Stimulated activated CD8-positive, alpha-beta memory T cell treated with anti-CD3 and anti-CD28 coated beads, Interleukin-7, amount 100 ng/mL, for 1 hour (primary cell): Measurements from ENCODE around the gene OR10AG1.

Experiments used
- DNase-seq, 2 donors: peaks; one replicate each; pipeline ENCODE4 v3.0.0-alpha.2; 2020; ENCODE audit warnings: low read depth in 2 of 2

Gene OR10AG1

GRCh38 chr11:55969845-55970244 lies at the start of gene OR10AG1:
OR10AG1 (minus strand) TSS chr11:55969945; CDS start chr11:55969907, 38 bp downstream.
- no peak for DNase-seq

- DNase-seq, result no peak
Measured at GRCh38 chr11:56013805-56014204, 44.1 kb upstream of the OR10AG1 start.

GRCh38 chr11:56010716-56011115 lies 41.0 kb upstream of the OR10AG1 start:
- no peak for DNase-seq

- no peak for DNase-seq
Measured at GRCh38 chr11:55994525-55994924, 24.8 kb upstream of the OR10AG1 start, which contains the start of gene OR5F1. OR5F1 (minus strand) TSS chr11:55994625; CDS start chr11:55994625, 0 bp downstream.

GRCh38 chr11:55970935-55971334 lies 1.2 kb upstream of the OR10AG1 start:
- DNase-seq, result no peak

GRCh38 chr11:55967914-55968313 lies 1.8 kb downstream of the OR10AG1 start:
- DNase-seq, result no peak

- DNase-seq, result no peak
Measured at GRCh38 chr11:55966391-55966790, 3.4 kb downstream of the OR10AG1 start.

- DNase-seq, result no peak
Measured at GRCh38 chr11:55956521-55956920, 13.2 kb downstream of the OR10AG1 start.

- DNase-seq, result no peak
Measured at GRCh38 chr11:55949330-55949729, 20.4 kb downstream of the OR10AG1 start.

- DNase-seq, result no peak
Measured at GRCh38 chr11:55942785-55943392, 26.9 kb downstream of the OR10AG1 start.

GRCh38 chr11:55936300-55936699 lies 33.4 kb downstream of the OR10AG1 start, which contains the start of gene OR5I1:
OR5I1 (minus strand) TSS chr11:55936400; CDS start chr11:55936400, 0 bp downstream.
- no peak for DNase-seq

GRCh38 chr11:55920537-55920936 lies 49.2 kb downstream of the OR10AG1 start:
- DNase-seq, result no peak
